Brain microvascular endothelial cell (primary cell): ENCODE data around the gene ACR.

Experiments
- DNase-seq: peaks from one replicate; pipeline ENCODE4 v3.0.0-alpha.2; 2020
- H3K27ac ChIP-seq: fragments of 250-450 bp; sonication (Bioruptor Pico); 2 replicates; pipeline ENCODE4 v1.5.1; 2020; ENCODE audit warnings: mild to moderate bottlenecking, moderate library complexity
- H3K27me3 ChIP-seq: fragments of 250-450 bp; sonication (Bioruptor Pico); replicated peaks from 2 replicates; pipeline ENCODE4 v1.5.1; 2020; ENCODE audit warnings: mild to moderate bottlenecking
- H3K36me3 ChIP-seq: fragments of 250-450 bp; sonication (Bioruptor Pico); replicated peaks from 2 replicates; pipeline ENCODE4 v1.5.1; 2020; ENCODE audit warnings: mild to moderate bottlenecking
- H3K4me3 ChIP-seq: 2 replicates; pipeline ENCODE4 v1.5.1; 2011; ENCODE audit warnings: low read depth, mild to moderate bottlenecking, control low read depth, low read length, moderate library complexity
- CTCF ChIP-seq: IDR thresholded peaks from 2 replicates; pipeline ENCODE4 v1.5.1; 2011; ENCODE audit warnings: low read depth, mild to moderate bottlenecking, moderate library complexity, low read length, control low read depth, inconsistent platforms; ENCODE audit errors: missing control alignments
- in situ Hi-C: cut with HindIII; loops from 2 replicates; pipeline ENCODE4 v1.10.0; 2017; ENCODE audit warnings: low sequenced_read_pairs, low pct_ligation_motif_present

Gene ACR

GRCh38 chr22:50731811-50732624 is 6.0 kb upstream of the ACR start:
- in situ Hi-C loops = no loop called here
- no peaks in the 10 kb centered on the region for H3K36me3 ChIP-seq
- peak; percentile 9 for DNase-seq
- TF ChIP-seq CTCF = peak; percentile 94
- H3K27ac ChIP-seq = no peak overlapping the region
- H3K4me3 ChIP-seq = no peak overlapping the region
- peaks cover 21% of the 10 kb centered on the region for H3K27me3 ChIP-seq

GRCh38 chr22:50732681-50733080 is 5.3 kb upstream of the ACR start:
- Histone ChIP-seq H3K27me3 (peaks cover 21% of the 10 kb centered on the region), H3K36me3 (no peaks in the 10 kb centered on the region), H3K27ac (no peak overlapping the region), H3K4me3 (no peak overlapping the region)
- no peak for DNase-seq
- no peak for TF ChIP-seq CTCF
- in situ Hi-C loops = no loop called here

- Histone ChIP-seq H3K27me3 (peaks cover 23% of the 10 kb centered on the region), H3K4me3 (no peak overlapping the region), H3K27ac (no peak overlapping the region), H3K36me3 (no peaks in the 10 kb centered on the region)
- no peak for DNase-seq
- in situ Hi-C loops = no loop called here
- no peak for TF ChIP-seq CTCF
These were observed 4.3 kb upstream of the ACR start for GRCh38 chr22:50733521-50734342.

GRCh38 chr22:50734343-50734771 is 3.6 kb upstream of the ACR start:
- no peak for DNase-seq
- Histone ChIP-seq H3K4me3 (no peak overlapping the region), H3K36me3 (no peaks in the 10 kb centered on the region), H3K27me3 (peaks cover 26% of the 10 kb centered on the region), H3K27ac (no peak overlapping the region)
- no peak for TF ChIP-seq CTCF
- in situ Hi-C loops = no loop called here

GRCh38 chr22:50734986-50735738 is 2.8 kb upstream of the ACR start:
- in situ Hi-C loops = no loop called here
- Histone ChIP-seq H3K27ac (no peak overlapping the region), H3K27me3 (peaks cover 20% of the 10 kb centered on the region), H3K36me3 (no peaks in the 10 kb centered on the region), H3K4me3 (no peak overlapping the region)
- DNase-seq = no peak
- no peak for TF ChIP-seq CTCF
